C4-2B (cell line): Measurements from ENCODE around the gene DUSP1.

Experiments used
- ZFX ChIP-seq: fragments of 450-650 bp; IDR thresholded peaks from 2 replicates; pipeline ENCODE4 v1.6.1; 2017
- TF ChIP-seq, protein P1 (sequence below): fragments of 450-650 bp; conservative IDR thresholded peaks from 2 replicates; pipeline ENCODE4 v1.5.1; 2017; ENCODE audit warnings: mild to moderate bottlenecking

DNA sequence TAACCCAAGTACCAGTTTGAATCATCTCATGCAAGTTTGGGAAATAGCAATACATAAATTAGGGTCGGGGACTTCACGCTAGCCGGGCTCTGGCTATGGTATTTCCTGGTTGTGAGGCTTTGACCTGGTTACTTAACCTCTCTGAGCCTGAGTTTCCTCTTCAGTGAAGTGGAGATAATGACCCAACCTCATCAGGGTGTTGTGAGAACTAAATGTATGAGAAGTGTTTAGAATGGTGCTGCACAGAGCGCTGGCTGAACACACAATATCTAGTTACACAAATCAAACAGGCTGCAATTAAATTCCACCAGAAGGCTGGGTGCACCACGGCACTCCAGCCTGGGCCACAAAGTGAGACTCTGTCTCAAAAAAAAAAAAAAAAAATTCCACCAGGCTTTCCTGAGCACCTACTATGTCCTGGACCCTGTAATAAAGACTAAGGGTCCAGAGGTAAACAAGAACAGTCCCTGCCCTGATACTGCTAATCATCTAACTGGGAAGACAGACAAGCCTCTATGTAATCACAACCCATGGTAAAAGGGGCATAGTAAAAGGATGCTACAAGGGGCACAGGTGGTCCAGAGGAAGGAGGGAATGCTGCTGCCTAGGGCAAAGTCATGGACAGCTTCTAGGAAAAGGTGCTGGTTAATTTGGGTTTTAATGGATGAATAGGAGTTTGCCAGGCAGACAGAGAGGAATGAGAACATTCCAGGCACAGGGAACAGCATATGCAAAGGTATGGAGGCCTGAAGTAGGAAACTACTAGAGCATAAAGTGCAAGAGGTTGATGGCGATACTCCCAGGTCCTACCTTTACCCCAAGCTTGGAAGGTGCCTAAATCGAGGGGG, 27.7 kb downstream of the DUSP1 start:
- TF ChIP-seq, protein P1, sequence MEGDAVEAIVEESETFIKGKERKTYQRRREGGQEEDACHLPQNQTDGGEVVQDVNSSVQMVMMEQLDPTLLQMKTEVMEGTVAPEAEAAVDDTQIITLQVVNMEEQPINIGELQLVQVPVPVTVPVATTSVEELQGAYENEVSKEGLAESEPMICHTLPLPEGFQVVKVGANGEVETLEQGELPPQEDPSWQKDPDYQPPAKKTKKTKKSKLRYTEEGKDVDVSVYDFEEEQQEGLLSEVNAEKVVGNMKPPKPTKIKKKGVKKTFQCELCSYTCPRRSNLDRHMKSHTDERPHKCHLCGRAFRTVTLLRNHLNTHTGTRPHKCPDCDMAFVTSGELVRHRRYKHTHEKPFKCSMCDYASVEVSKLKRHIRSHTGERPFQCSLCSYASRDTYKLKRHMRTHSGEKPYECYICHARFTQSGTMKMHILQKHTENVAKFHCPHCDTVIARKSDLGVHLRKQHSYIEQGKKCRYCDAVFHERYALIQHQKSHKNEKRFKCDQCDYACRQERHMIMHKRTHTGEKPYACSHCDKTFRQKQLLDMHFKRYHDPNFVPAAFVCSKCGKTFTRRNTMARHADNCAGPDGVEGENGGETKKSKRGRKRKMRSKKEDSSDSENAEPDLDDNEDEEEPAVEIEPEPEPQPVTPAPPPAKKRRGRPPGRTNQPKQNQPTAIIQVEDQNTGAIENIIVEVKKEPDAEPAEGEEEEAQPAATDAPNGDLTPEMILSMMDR, result no peak
- no peak for TF ChIP-seq ZFX
